Measurements from ENCODE around the gene TIMMDC1.

TIMMDC1 gene

DNA sequence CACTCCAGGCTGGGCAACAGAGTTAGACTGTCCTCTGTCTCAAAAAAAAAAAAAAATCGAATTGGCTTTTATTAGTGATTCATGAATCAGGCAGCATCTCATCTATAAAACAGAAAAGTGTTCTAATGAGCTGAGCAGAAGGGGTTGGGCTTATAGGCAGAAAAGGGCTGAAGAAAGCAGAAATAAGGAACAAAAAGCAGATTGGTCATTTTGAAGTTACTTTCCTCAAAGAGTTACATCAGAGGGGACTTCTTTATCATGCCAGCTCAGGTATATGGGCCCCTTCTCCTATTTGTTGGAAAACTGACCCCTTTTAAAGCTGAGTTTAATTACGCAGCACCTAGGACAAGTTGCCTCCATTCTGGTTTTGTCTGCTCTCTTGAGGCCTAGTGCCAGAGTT lies 30.3 kb upstream of the TIMMDC1 start:
- POLR2A ChIA-PET (ENCODE audit: low non-redundant PET), result no interaction called here
- no peak overlapping the region for H3K27ac ChIP-seq
- TF ChIP-seq, protein P1, sequence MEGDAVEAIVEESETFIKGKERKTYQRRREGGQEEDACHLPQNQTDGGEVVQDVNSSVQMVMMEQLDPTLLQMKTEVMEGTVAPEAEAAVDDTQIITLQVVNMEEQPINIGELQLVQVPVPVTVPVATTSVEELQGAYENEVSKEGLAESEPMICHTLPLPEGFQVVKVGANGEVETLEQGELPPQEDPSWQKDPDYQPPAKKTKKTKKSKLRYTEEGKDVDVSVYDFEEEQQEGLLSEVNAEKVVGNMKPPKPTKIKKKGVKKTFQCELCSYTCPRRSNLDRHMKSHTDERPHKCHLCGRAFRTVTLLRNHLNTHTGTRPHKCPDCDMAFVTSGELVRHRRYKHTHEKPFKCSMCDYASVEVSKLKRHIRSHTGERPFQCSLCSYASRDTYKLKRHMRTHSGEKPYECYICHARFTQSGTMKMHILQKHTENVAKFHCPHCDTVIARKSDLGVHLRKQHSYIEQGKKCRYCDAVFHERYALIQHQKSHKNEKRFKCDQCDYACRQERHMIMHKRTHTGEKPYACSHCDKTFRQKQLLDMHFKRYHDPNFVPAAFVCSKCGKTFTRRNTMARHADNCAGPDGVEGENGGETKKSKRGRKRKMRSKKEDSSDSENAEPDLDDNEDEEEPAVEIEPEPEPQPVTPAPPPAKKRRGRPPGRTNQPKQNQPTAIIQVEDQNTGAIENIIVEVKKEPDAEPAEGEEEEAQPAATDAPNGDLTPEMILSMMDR (conservative IDR thresholded peaks at IDR 0.05; ENCODE audit: low read depth), result no peak
- CTCF ChIA-PET, result interaction anchor here (0.6 kb wide), 2 partner anchors 11 to 50 kb away, joined by 5 to 6 read pairs; no protein-coding TSS in a partner anchor
- no peak for DNase-seq (ENCODE audit: low spot score)

- POLR2A ChIA-PET (ENCODE audit: low non-redundant PET), result interaction anchor here (1.2 kb wide), 1 partner anchor 29 kb away, joined by 3 read pairs; the partner anchor contains the start of gene TIMMDC1
- H3K27ac ChIP-seq, result peak overlapping the region; percentile 74
- peak; percentile 11 for DNase-seq (ENCODE audit: low spot score)
- TF ChIP-seq, protein P1 (conservative IDR thresholded peaks at IDR 0.05; ENCODE audit: low read depth), result no peak
- CTCF ChIA-PET, result interaction anchor here (0.6 kb wide), 1 partner anchor 9 kb away, joined by 4 read pairs; no protein-coding TSS in a partner anchor
Measured at GRCh38 chr3:119469418-119470189, 28.7 kb upstream of the TIMMDC1 start.

GRCh38 chr3:119470866-119471265 lies 27.5 kb upstream of the TIMMDC1 start:
- ChIA-PET POLR2A (ENCODE audit: low non-redundant PET) (no interaction called here), CTCF (interaction anchor here (0.7 kb wide), 1 partner anchor 880 kb away, joined by 3 read pairs; no protein-coding TSS in a partner anchor)
- H3K27ac ChIP-seq, result no peak overlapping the region
- TF ChIP-seq, protein P1 (conservative IDR thresholded peaks at IDR 0.05; ENCODE audit: low read depth), result no peak
- no peak for DNase-seq (ENCODE audit: low spot score)

- ChIA-PET CTCF (interaction anchor here (0.5 kb wide), 1 partner anchor 228 kb away, joined by 4 read pairs; no protein-coding TSS in a partner anchor), POLR2A (ENCODE audit: low non-redundant PET) (interaction anchor here (0.7 to 1.1 kb wide), 3 partner anchors 17 to 18 kb away, joined by 3 to 4 read pairs (median 4); partner anchors contain the start of genes TIMMDC1 and TMEM39A)
- TF ChIP-seq, protein P1 (conservative IDR thresholded peaks at IDR 0.05; ENCODE audit: low read depth), result no peak
- peak overlapping the region; percentile 76 for H3K27ac ChIP-seq
- peak; percentile 81 for DNase-seq (ENCODE audit: low spot score)
Measured at GRCh38 chr3:119481079-119481478, 17.3 kb upstream of the TIMMDC1 start.

- POLR2A ChIA-PET (ENCODE audit: low non-redundant PET), result no interaction called here
- TF ChIP-seq, protein P1 (conservative IDR thresholded peaks at IDR 0.05; ENCODE audit: low read depth), result no peak
- CTCF ChIA-PET, result no interaction called here
- DNase-seq (ENCODE audit: low spot score), result no peak
- no peak overlapping the region for H3K27ac ChIP-seq
Measured at GRCh38 chr3:119483101-119483500, 15.2 kb upstream of the TIMMDC1 start.

- TF ChIP-seq, protein P1 (conservative IDR thresholded peaks at IDR 0.05; ENCODE audit: low read depth), result no peak
- ChIA-PET POLR2A (ENCODE audit: low non-redundant PET) (no interaction called here), CTCF (interaction anchor here (0.6 kb wide), 1 partner anchor 187 kb away, joined by 3 read pairs; no protein-coding TSS in a partner anchor)
- DNase-seq (ENCODE audit: low spot score), result no peak
- no peak overlapping the region for H3K27ac ChIP-seq
Measured at GRCh38 chr3:119485563-119485962, 12.8 kb upstream of the TIMMDC1 start.
